Inflammatory macrophage treated with lipopolysaccharide for 1 hour (primary cell): ENCODE results near the gene APBA1.

Experiments
- DNase-seq, 2 donors: peaks; one replicate each; pipeline ENCODE4 v3.0.0-alpha.2; 2020 to 2022

APBA1 gene

GRCh38 chr9:69655065-69655464 is 17.1 kb downstream of the APBA1 start:
- DNase-seq: no peak

GRCh38 chr9:69653261-69653660 is 18.9 kb downstream of the APBA1 start:
- no peak for DNase-seq

- DNase-seq: no peak
These were observed 22.5 kb downstream of the APBA1 start for GRCh38 chr9:69649566-69650250.

GRCh38 chr9:69647804-69648203 is 24.4 kb downstream of the APBA1 start:
- no peak for DNase-seq

GRCh38 chr9:69646810-69647209 is 25.4 kb downstream of the APBA1 start:
- no peak for DNase-seq

- DNase-seq: no peak
These were observed 26.7 kb downstream of the APBA1 start for GRCh38 chr9:69645488-69645887.

GRCh38 chr9:69643098-69643497 is 29.1 kb downstream of the APBA1 start:
- DNase-seq: no peak

DNA sequence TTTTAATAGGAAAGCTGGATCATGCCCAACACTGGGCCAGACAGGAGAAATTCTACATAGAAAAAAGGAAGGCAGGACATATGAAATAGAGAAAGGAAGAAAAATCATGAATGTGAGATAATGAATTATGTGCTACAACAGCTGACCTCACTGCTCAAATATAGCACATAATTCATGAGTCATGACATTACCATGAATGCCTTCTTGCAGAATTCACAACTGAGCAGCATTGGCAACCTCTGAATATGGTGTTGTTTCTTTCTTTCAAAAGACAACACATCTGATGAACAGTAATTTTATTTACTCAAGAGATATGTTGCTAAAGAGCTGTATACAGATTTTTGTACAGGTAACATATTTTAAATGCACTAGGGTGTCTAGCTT is 34.4 kb downstream of the APBA1 start:
- no peak for DNase-seq

- no peak for DNase-seq
These were observed 34.9 kb downstream of the APBA1 start for GRCh38 chr9:69637193-69637816.

- no peak for DNase-seq
These were observed 38.5 kb downstream of the APBA1 start for GRCh38 chr9:69633716-69634115.

GRCh38 chr9:69632768-69633167 is 39.4 kb downstream of the APBA1 start:
- DNase-seq: no peak

DNA sequence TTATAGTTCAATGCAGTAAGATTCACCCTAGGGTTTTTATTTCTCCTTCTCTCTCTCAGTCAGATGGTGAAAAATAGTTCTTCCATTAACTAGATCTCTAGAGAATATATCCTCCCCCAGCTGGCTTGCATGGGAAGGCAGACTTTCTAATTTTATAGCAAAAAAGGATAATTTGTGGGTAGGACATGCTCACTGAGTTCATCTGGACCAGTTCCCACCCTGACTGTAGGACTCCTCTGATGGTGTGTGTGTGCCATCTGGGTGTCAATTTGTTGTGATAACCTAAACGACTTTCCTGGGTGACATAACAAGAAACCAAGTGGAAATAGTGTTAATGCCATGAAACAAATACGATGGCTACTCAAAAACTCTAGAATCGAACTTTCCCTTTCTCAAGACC is 44.9 kb downstream of the APBA1 start:
- no peak for DNase-seq

- DNase-seq: no peak
These were observed 48.9 kb downstream of the APBA1 start for GRCh38 chr9:69623276-69623675.

DNA sequence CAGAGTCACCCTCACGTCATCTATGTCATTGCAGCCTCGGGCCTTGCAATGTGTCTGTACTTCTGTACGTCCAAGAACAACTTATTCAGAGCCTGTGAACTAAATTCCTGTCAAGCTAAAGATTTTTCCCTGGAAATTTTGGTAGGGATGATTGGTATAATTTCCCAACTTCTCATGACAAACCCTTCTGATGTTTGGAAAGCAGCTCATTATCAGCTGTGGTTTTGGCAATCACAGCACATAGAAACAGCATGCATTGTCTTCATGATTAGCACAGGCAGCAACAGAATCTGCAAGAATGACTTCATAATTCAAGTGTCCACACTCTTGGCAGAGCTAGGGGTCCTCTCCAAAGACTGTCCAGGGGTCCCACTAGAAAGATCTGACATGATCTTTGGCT is 49.5 kb downstream of the APBA1 start:
- DNase-seq: no peak

DNA sequence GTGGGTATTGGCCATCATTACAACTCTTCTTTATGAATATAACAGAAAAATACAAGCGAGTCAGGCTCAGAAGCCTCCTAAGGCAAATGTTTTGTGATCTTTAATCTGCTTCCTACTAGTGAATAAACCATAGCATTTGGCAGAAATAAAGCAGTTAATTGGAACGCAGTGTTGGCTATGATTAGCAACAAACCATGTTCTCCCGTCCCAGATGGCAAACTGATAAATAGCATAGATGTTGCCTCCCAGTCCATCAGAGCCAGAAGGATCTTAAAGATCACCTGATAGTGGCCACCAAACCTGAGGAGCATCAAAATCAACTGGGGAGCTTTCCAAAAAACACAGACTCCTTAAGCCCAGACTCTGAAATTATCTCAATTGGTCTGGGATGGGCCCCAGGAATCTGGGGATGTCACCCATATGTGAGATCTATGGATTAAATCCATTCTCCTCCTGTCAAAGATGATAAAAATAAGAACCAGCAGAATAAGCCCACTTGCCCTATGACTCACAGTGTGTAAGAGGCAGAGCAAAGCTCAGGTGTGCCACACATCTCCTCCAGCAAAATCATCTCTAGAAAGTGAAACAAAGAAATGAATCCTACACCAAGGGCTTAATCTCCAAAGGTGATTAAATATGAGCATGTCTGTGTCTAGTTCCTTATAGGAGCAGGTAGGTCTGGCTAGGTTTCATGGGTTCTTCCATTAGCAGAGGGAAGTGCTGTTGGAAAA is 50.3 kb downstream of the APBA1 start:
- no peak for DNase-seq

DNA sequence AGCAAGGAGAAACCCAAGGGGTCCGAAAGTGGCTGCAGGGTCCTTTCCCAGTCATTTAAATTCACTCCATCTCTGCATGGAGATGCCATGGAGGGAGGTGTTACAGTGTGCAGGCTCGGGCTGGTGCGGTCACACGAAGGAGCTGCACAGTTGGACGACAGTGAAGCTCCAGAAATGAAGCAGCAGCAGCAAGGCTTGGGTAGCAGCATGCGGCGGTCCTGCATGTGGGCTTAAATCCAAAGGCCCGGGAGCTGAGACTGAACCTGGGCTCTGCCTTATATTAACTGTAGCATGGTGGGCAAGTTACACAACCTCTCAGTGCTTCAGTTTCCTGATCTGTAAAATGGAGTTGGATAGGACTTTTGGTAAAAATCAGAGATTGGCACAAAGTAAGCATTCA is 51.4 kb downstream of the APBA1 start:
- DNase-seq: no peak

DNA sequence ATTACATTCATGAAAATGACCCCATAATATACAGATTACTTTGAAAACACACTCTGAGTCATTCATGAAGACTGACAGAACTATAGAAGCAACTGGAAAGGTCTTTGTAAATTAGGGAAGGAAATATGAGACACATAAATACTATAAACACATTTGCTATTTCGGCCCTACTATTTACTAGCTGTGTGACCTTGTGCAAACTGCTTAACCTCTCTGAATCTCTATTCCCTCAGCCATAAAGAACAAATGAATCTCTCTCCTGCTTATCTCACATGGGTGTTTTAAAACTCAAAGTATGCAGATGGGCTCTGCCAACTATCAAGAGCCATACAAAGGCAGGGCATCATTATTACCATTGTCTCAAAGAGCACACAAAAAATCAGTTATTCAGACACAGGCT is 52.9 kb downstream of the APBA1 start:
- no peak for DNase-seq

- no peak for DNase-seq
These were observed 55.2 kb downstream of the APBA1 start for GRCh38 chr9:69617006-69617405.

DNA sequence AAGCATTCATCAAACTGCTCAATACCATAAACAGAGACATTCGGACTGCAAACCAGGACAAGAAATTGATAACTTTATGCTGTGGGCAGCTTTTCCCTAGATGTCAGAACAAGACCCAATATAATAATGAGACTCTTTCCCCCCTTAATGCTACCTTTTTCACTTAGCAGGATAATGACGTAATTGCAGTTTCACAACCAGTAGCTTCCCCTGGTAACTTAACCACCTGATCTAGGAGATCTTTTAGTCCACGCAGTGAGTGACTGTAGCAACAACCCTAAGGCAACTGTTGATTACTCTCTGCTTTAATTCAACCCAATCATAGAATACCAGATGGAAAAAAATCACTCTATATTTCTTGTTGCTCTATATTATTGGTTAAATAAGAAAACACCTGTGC is 56.3 kb downstream of the APBA1 start:
- no peak for DNase-seq

- no peak for DNase-seq
These were observed 61.0 kb downstream of the APBA1 start for GRCh38 chr9:69611221-69611620.

DNA sequence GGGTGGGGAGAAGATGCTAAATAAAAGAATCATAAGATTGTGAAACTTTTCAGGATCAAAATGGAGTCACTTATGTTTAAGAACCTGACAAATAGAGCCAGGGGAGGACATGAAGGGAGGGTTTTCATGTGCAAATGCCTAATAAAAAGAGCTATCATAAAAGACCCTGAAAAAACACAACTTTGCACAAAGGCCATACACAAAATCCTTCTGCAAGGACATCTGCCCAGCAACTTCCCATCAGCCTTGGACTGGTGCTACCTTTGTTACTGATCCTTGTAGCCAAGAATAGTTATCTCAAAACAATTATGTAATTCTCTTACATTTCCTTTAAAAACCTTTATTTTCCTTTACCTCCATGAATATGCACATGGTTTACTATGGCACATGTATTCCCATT is 63.0 kb downstream of the APBA1 start:
- no peak for DNase-seq

GRCh38 chr9:69606089-69606488 is 66.1 kb downstream of the APBA1 start:
- DNase-seq: no peak

GRCh38 chr9:69605406-69605805 is 66.8 kb downstream of the APBA1 start:
- DNase-seq: no peak

- no peak for DNase-seq
These were observed 67.5 kb downstream of the APBA1 start for GRCh38 chr9:69604568-69605219.
